Raji (cell line): ENCODE results near the gene C5AR1.

Experiments
- POLR2A ChIP-seq: IDR thresholded peaks from 2 replicates; pipeline ENCODE4 v1.6.1; 2011; ENCODE audit warnings: low read depth, low read length, control low read depth; ENCODE audit not compliant: insufficient read depth

C5AR1 gene

GRCh38 chr19:47348819-47349795, 39.4 kb downstream of the C5AR1 start, which contains the start of gene DHX34:
Gene DHX34, plus strand, starts transcription at chr19:47349315. Its CDS starts 3,716 bp downstream, at chr19:47353031.
- TF ChIP-seq POLR2A: peak; percentile 88

- no peak for TF ChIP-seq POLR2A
Observed at GRCh38 chr19:47350630-47351029, 41.0 kb downstream of the C5AR1 start.

- no peak for TF ChIP-seq POLR2A
Observed at GRCh38 chr19:47351548-47351947, 41.9 kb downstream of the C5AR1 start.

- TF ChIP-seq POLR2A: no peak
Observed at GRCh38 chr19:47352095-47352494, 42.4 kb downstream of the C5AR1 start.

GRCh38 chr19:47353307-47353712, 43.6 kb downstream of the C5AR1 start:
- no peak for TF ChIP-seq POLR2A

GRCh38 chr19:47356900-47357299, 47.2 kb downstream of the C5AR1 start:
- no peak for TF ChIP-seq POLR2A

GRCh38 chr19:47357788-47358680, 48.4 kb downstream of the C5AR1 start:
- no peak for TF ChIP-seq POLR2A

GRCh38 chr19:47358936-47359335, 49.3 kb downstream of the C5AR1 start:
- no peak for TF ChIP-seq POLR2A

- TF ChIP-seq POLR2A: no peak
Observed at GRCh38 chr19:47362321-47362720, 52.7 kb downstream of the C5AR1 start.

- no peak for TF ChIP-seq POLR2A
Observed at GRCh38 chr19:47363758-47364531, 54.3 kb downstream of the C5AR1 start.

- TF ChIP-seq POLR2A: no peak
Observed at GRCh38 chr19:47370045-47370611, 60.5 kb downstream of the C5AR1 start.

GRCh38 chr19:47371261-47371660, 61.6 kb downstream of the C5AR1 start:
- no peak for TF ChIP-seq POLR2A
